Measurements from ENCODE around the gene INTS2.
"Not testable (repeated sequence)": the region's sequence is repeated elsewhere in the genome, so short reads cannot be mapped to it uniquely, and the experiment has no call there.

INTS2 gene

GRCh38 chr17:61847659-61848058, 80.1 kb downstream of the INTS2 start:
- DNase-seq, result no peak

GRCh38 chr17:61846761-61847375, 80.9 kb downstream of the INTS2 start:
- DNase-seq, result no peak

GRCh38 chr17:61846088-61846487, 81.7 kb downstream of the INTS2 start:
- no peak for DNase-seq

GRCh38 chr17:61843435-61843834, 84.3 kb downstream of the INTS2 start:
- DNase-seq, result no peak

GRCh38 chr17:61842899-61843298, 84.9 kb downstream of the INTS2 start:
- DNase-seq, result no peak

- no peak for DNase-seq
Measured at GRCh38 chr17:61839300-61839786, 88.4 kb downstream of the INTS2 start.

- peak; percentile 41 for DNase-seq
Measured at GRCh38 chr17:61837175-61838051, 90.4 kb downstream of the INTS2 start.

- DNase-seq, result no peak
Measured at GRCh38 chr17:61836266-61837174, 91.3 kb downstream of the INTS2 start.

GRCh38 chr17:61835606-61836005, 92.2 kb downstream of the INTS2 start:
- no peak for DNase-seq

- DNase-seq, result no peak
Measured at GRCh38 chr17:61834610-61835009, 93.2 kb downstream of the INTS2 start.

- no peak for DNase-seq
Measured at GRCh38 chr17:61833536-61834193, 94.1 kb downstream of the INTS2 start.

GRCh38 chr17:61832463-61832862, 95.3 kb downstream of the INTS2 start:
- no peak for DNase-seq

- no peak for DNase-seq
Measured at GRCh38 chr17:61831099-61831498, 96.7 kb downstream of the INTS2 start.

GRCh38 chr17:61828694-61829093, 99.1 kb downstream of the INTS2 start:
- DNase-seq, result no peak

- DNase-seq, result no peak
Measured at GRCh38 chr17:61827649-61828395, 100.0 kb downstream of the INTS2 start.

GRCh38 chr17:61826866-61827265, 100.9 kb downstream of the INTS2 start:
- not testable (repeated sequence) for DNase-seq

- DNase-seq, result not testable (repeated sequence)
Measured at GRCh38 chr17:61826198-61826597, 101.6 kb downstream of the INTS2 start.

- DNase-seq, result no peak
Measured at GRCh38 chr17:61825448-61826137, 102.2 kb downstream of the INTS2 start.

GRCh38 chr17:61822326-61823285, 105.2 kb downstream of the INTS2 start:
- no peak for DNase-seq

- DNase-seq, result no peak
Measured at GRCh38 chr17:61821655-61822054, 106.1 kb downstream of the INTS2 start.
